GM18870 (cell line): ENCODE results near the gene GNPDA1.

Source experiments
- ATAC-seq: cut with Tn5 transposase; IDR thresholded peaks from one replicate; pipeline ENCODE4 v1.9.1; 2021; ENCODE audit warnings: moderate library complexity; ENCODE audit not compliant: unreplicated experiment

GNPDA1 gene

DNA sequence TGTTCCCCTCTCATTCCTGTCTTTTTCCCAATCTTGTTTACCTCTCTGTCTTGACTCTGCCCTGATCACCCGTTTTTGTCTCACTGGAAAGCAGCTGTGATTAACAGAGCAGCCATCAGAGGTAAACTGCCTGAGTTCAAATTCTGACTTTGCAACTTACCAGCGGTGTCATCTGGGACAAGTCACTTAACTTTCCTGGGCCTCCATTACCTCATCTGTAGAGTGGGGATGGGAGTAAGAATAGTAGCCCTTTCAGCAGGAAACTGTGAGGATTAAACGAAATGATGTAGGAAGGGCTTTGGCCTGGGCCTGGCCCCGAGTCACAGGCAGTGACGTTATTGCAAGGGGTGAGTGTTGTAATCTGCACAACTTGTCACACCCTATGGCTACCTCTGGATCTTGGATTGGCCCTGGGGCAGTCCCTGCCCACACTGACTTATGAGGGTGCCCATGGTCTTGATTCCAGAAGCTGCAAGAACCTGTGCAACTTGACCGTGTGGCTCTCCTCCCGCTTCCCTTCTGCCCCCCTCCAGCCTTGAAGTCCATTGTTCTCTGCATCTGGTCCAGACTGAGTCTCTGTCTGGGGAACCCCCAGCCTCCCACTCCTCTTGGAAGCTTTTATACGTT, 54.2 kb downstream of the GNPDA1 start:
- no peak for ATAC-seq

DNA sequence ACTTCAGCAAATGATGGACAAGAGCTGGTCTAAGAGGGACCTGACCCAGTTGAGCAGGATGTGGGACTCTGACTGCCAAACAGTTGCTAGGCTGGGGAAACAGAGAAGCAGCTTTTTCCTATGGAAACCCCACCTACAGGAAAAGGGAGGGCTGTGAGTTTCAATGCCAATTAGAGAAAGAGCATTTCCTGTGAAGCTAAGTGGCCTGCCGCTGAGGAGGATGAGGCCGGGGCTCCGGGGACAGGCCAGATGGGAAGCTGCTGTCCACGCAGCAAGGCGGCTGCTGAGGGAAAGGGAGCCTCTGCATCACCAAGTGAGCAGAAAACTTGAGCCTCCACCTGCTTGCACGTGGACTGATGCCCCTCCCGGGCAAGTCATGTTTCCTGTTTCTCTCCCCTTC, 54.7 kb downstream of the GNPDA1 start, which contains the start of gene PCDH12:
TSS of gene PCDH12 (minus strand) at position 90 of the 400 bp plus-strand sequence. CDS start 351 bp downstream, outside the sequence.
- no peak for ATAC-seq

DNA sequence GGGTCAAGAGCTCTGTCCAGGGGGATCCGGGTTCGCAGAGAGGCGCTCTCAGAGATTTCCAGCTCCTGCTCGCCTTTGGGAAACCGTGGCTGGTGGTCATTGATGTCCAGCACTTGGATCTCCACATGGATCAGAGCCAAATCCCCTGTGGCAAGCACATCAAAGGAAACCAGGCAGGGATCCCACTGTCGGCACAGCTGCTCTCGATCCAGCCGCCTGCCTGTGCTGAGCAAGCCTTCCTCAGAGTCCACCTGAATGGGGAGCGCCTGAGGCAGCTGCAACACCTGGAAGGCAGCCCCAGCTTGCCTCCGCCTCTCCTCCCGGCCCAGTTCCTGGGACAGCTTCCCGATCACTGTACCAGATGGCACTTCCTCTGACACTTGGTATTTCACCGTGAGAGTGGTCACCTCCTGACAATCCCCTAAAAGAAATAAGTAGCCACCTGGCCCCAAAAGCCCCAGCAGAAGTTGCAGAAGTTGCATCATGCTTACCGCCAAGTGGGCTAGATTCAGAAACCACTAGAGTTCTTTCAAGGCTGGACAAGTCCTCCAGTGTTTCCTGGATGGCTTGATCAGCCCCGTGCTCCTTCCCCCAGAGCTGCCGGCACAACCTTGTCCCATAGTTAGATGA, 55.3 kb downstream of the GNPDA1 start:
- no peak for ATAC-seq

DNA sequence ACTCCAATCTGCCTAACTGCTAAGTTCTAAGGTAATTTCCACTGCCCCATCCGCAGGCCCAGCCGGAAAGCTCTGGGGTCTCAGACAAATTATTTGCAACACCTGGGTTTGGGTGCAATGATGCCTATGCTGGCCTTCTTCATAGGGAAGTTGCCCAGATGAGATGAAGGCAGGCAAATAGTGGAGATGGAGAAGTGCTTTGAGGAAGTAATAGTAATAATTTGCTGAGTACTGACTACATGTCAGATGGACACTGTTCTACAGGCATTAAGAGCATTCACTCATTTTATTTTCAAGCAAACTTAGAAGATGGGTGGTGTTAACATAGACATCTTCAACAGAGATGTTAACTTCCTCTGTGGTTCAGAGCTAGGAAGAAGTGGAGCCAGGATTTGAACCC, 58.6 kb downstream of the GNPDA1 start:
- no peak for ATAC-seq

DNA sequence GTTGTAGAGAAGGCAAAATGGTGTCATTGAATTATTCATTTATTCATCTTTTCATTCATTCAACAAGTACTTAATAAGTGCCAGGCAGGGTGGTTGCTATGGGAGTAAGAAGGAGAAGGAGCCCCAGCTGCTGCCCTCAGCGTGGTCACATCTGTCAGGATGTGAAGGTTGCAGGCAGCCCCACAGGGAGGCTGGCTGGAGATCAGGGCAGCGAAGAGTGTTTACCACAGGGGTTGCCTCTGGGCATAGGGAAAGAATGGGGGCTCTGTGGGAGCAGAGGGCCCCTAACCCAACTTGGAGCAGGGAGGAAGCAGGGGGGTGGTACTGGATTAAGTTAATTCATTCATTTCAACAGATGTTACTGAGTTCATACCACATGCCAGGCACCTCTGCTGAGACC, 60.8 kb downstream of the GNPDA1 start:
- ATAC-seq = no peak

DNA sequence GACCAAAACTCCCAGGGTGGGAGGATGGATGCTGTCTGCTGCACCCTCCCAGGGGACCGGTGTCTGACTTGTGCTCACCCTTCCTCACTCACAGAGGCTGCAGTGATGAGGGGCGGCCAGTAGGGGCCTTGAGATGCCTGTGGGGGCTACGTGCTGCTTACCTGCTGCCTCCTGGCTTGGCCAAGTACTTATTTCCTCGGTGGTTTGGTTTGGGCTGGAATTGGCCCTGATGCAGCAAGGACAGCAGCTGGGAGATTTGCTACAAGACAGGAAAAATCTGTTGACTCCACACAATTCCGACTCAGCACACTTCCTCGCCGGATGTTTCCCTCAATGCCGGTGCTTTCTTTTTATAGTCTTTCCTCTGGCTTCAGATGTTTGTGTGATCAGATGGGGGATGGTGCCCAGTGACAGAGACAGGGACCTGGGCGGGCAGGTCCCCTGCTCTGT, 61.5 kb downstream of the GNPDA1 start:
- ATAC-seq = no peak
